Naive thymus-derived CD8-positive, alpha-beta T cell (primary cell): ENCODE data around the gene MSANTD1. TPM values are rescaled to one million over a fixed set of nuclear protein-coding genes. Genes with fewer than 3 reads are reported as not detected.

Experiments
- ATAC-seq, 2 donors: fragments of 150-1000 bp; cut with Tn5 transposase in 1 of 2; sonication (Bioruptor Pico), chemical (Tn5 transposase) in 1 of 2; 1 replicate in 1 of 2; 2 replicates in 1 of 2; pipeline ENCODE4 v1.10.0; 2021; ENCODE audit warnings: mild to moderate bottlenecking in 2 of 2, moderate library complexity in 2 of 2
- POLR2A ChIA-PET: fragments of 350-600 bp; sonication (Branson Sonifier 250); formaldehyde crosslinking; loops from one replicate; lab custom pipeline; 2021; ENCODE audit warnings: antibody characterized with exemption; lab: Charles Lee
- DNase-seq, 10 donors: peaks; one replicate each; pipeline versions ENCODE4 v3.0.0 to v3.0.0-alpha.2; 2020 to 2022
- H3K27ac Mint-ChIP-seq, 10 donors: one replicate each; pipeline ENCODE4 v1.8.0; 2020 to 2022; ENCODE audit warnings: mild to moderate bottlenecking in 10 of 10, mixed read lengths in 10 of 10, moderate library complexity in 4 of 10, inconsistent platforms in 1 of 10
- H3K27me3 Mint-ChIP-seq, 5 donors: one replicate each; pipeline ENCODE4 v1.8.0; 2021 to 2022; ENCODE audit warnings: mixed read lengths in 5 of 5
- H3K36me3 Mint-ChIP-seq, 3 donors: one replicate each; pipeline ENCODE4 v1.8.0; 2020 to 2022; ENCODE audit warnings: mixed read lengths in 3 of 3, mild to moderate bottlenecking in 2 of 3, inconsistent platforms in 1 of 3
- H3K4me1 Mint-ChIP-seq, 4 donors: one replicate each; pipeline ENCODE4 v1.8.0; 2021 to 2022; ENCODE audit warnings: mixed read lengths in 4 of 4
- H3K4me3 Mint-ChIP-seq, 10 donors: one replicate each; pipeline ENCODE4 v1.8.0; 2020 to 2022; ENCODE audit warnings: mild to moderate bottlenecking in 10 of 10, mixed read lengths in 10 of 10, moderate library complexity in 6 of 10, inconsistent platforms in 1 of 10
- H3K9me3 Mint-ChIP-seq, 9 donors: one replicate each; pipeline ENCODE4 v1.8.0; 2020 to 2022; ENCODE audit warnings: mixed read lengths in 9 of 9, mild to moderate bottlenecking in 3 of 9, inconsistent platforms in 1 of 9, moderate library complexity in 1 of 9
- polyA plus RNA-seq, 3 donors: library from polyadenylated mRNA; unstranded; fragments of 300-500 nt; fragmentation: Illumina TruSeq; gene quantifications; one replicate each; pipeline ENCODE4 v1.2.3, GENCODE V29; 2021
- total RNA-seq, 8 experiments: library from RNA in 2 of 8; stranded (reverse) in 2 of 8; gene quantifications; one replicate each; pipeline ENCODE4 v1.2.3 and lab custom pipeline; 2021 to 2026

MSANTD1 gene
- total and polyA plus RNA-seq, 5 experiments from 2014 or later = 0.18 to 2.1 (median 1.8) TPM; not detected in 2

DNA sequence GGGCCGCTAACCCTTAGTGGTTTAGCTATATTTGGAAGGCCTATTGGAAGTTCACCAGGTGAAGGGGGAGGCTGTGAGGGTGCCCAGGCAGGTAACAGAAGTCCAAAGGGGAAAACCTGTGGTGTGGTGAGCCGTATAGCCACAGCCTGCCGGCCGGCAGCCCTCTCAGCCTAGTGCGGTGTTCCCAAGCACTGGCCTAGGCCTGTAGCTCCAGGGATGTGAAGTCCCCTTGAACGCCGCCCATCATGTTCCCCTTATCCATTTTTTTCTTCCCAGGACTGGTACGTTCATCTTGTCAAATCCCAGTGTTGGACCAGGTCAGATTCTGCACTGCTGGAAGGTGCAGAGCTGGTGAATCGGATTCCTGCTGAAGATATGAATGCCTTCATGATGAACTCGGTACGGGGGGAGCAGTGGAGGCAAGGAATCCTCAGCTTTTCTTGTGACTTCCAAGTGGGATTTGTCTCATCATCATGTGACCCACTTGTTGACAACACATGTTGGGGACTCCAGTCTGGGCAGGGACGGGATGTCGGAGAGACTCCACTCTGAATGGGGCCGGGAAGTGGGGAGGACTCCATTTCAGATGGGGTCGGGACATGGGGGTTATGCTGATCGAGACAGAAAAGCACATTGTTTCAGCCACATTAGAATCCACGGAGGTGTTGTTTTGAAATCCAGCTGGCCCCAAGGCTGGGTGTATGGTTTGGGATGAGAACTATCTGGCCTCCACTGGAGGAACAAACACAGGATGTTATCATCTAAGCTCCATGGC, 39.2 kb upstream of the MSANTD1 start:
- POLR2A ChIA-PET = interaction anchor here (0.6 kb wide), 1 partner anchor 11 kb away, joined by 3 read pairs; no protein-coding TSS in a partner anchor
- Mint-ChIP-seq H3K27me3 (no peaks in the 10 kb centered on the region), H3K36me3 (peaks cover 0 to 82% (median 60%) of the 10 kb centered on the region in 3 donors), H3K9me3 (no peaks in the 10 kb centered on the region), H3K4me3 (no peak overlapping the region), H3K27ac (no peak overlapping the region), H3K4me1 (no peaks in the 10 kb centered on the region)
- ATAC-seq (no peak), DNase-seq (no peak)

GRCh38 chr4:3210467-3210866, 38.5 kb upstream of the MSANTD1 start:
- Mint-ChIP-seq H3K4me3 (no peak overlapping the region), H3K36me3 (peaks cover 0 to 89% (median 65%) of the 10 kb centered on the region in 3 donors), H3K4me1 (no peaks in the 10 kb centered on the region), H3K9me3 (no peaks in the 10 kb centered on the region), H3K27me3 (no peaks in the 10 kb centered on the region), H3K27ac (no peak overlapping the region)
- POLR2A ChIA-PET = no interaction called here
- DNase-seq (no peak), ATAC-seq (no peak)

DNA sequence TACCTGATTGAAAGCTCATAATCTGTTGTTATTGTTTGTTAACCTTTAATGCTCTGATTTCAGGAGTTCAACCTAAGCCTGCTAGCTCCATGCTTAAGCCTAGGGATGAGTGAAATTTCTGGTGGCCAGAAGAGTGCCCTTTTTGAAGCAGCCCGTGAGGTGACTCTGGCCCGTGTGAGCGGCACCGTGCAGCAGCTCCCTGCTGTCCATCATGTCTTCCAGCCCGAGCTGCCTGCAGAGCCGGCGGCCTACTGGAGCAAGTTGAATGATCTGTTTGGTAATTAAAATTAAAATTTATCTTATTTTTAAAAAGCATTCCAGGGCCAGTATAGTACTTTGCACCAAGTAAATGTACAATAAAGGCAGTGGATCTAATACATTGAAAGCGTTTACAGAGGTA, 37.1 kb upstream of the MSANTD1 start:
- ATAC-seq (no peak), DNase-seq (no peak)
- H3K9me3 Mint-ChIP-seq = no peaks in the 10 kb centered on the region
- no peak overlapping the region for H3K27ac Mint-ChIP-seq
- no peaks in the 10 kb centered on the region for H3K27me3 Mint-ChIP-seq
- POLR2A ChIA-PET = interaction anchor here (1.6 to 1.8 kb wide), 2 partner anchors 9 to 15 kb away, joined by 4 to 11 read pairs; no protein-coding TSS in a partner anchor
- no peaks in the 10 kb centered on the region for H3K4me1 Mint-ChIP-seq
- peaks cover 0 to 91% (median 62%) of the 10 kb centered on the region in 3 donors for H3K36me3 Mint-ChIP-seq
- no peak overlapping the region for H3K4me3 Mint-ChIP-seq

DNA sequence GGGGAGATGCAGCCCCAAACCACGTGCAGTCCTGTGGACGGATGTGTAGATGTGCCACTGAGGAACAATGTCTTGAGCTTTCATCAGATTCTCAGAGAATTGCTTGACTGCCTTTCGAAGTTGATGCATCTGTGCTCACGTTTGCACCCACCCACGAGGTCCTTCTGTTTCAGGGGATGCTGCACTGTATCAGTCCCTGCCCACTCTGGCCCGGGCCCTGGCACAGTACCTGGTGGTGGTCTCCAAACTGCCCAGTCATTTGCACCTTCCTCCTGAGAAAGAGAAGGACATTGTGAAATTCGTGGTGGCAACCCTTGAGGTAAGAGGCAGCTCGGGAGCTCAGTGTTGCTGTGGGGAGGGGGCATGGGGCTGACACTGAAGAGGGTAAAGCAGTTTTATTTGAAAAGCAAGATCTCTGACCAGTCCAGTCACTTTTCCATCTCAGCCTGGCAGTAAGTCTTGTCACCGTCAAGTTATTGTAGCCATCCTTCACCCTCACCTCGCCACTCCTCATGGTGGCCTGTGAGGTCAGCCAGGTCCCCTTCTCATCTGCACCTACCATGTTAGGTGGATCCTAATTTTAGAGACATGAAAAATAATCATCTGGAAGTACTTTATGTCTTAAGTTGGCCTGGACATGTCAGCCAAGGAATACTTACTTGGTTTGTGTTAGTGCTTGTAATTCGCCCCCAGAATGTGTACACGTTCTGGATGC, 36.4 kb upstream of the MSANTD1 start:
- no peak for ATAC-seq

DNA sequence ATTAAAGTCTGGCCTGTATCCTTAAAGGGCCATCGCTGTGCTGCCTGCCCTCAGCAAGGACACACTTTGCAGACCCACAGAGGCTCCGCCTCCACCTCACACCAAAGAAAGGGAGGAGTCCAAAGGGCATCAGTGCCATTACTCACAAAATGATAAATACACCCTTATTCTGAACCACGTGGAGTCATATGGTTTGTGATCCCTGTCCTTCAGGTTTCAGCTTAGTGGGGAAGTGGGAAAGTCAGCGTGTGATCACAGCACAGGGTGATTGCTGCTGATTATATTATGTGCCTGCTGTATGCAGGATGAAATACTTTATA, 35.9 kb upstream of the MSANTD1 start:
- Mint-ChIP-seq H3K27ac (peak overlapping the region in 1 of 10 donors; percentile 29), H3K9me3 (no peaks in the 10 kb centered on the region), H3K4me1 (no peaks in the 10 kb centered on the region), H3K27me3 (no peaks in the 10 kb centered on the region), H3K36me3 (peaks cover 0 to 91% (median 61%) of the 10 kb centered on the region in 3 donors), H3K4me3 (no peak overlapping the region)
- POLR2A ChIA-PET = interaction anchor here (1.0 to 1.8 kb wide), 3 partner anchors 10 to 14 kb away, joined by 3 to 11 read pairs (median 4); no protein-coding TSS in a partner anchor
- ATAC-seq = no peak
- DNase-seq = no peak

More for the DNA sequence above, 36.4 kb upstream of the MSANTD1 start:
- Mint-ChIP-seq H3K4me1 (no peaks in the 10 kb centered on the region), H3K27me3 (no peaks in the 10 kb centered on the region), H3K9me3 (no peaks in the 10 kb centered on the region), H3K4me3 (no peak overlapping the region), H3K27ac (peak overlapping the region in 1 of 10 donors; percentile 40), H3K36me3 (peaks cover 0 to 91% (median 62%) of the 10 kb centered on the region in 3 donors)
- POLR2A ChIA-PET = interaction anchor here (1.6 to 1.8 kb wide), 2 partner anchors 10 to 14 kb away, joined by 4 to 11 read pairs; no protein-coding TSS in a partner anchor
- DNase-seq = no peak

DNA sequence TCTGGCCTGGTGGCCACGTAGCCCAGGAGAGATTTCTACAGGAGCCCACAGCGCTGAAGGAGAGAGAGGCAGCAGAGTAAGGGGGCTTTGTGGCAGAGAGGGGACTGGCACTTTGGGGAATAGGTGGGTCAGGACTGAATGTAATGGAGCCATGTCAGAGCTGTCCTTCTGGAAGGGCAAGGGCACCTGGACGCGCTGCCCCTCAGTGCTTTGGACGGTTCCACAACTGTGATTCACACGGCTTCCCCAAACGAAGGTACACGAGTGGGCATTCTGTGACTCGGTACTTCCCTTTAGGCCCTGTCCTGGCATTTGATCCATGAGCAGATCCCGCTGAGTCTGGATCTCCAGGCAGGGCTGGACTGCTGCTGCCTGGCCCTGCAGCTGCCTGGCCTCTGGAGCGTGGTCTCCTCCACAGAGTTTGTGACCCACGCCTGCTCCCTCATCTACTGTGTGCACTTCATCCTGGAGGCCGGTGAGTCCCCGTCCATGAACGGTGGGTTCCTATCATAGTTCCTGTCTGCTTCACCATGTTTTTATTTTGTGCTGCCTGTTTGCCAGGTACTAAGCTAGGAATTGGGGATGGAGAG, 35.2 kb upstream of the MSANTD1 start:
- POLR2A ChIA-PET = interaction anchor here (1.0 kb wide), 1 partner anchor 12 kb away, joined by 3 read pairs; no protein-coding TSS in a partner anchor
- Mint-ChIP-seq H3K27ac (peak overlapping the region in 3 of 10 donors; percentile 19 to 50 (median 29)), H3K4me3 (no peak overlapping the region), H3K27me3 (no peaks in the 10 kb centered on the region), H3K9me3 (no peaks in the 10 kb centered on the region), H3K4me1 (peaks cover 0 to 2% (median 0%) of the 10 kb centered on the region in 4 donors), H3K36me3 (peaks cover 0 to 92% (median 62%) of the 10 kb centered on the region in 3 donors)
- ATAC-seq (no peak), DNase-seq (no peak)

DNA sequence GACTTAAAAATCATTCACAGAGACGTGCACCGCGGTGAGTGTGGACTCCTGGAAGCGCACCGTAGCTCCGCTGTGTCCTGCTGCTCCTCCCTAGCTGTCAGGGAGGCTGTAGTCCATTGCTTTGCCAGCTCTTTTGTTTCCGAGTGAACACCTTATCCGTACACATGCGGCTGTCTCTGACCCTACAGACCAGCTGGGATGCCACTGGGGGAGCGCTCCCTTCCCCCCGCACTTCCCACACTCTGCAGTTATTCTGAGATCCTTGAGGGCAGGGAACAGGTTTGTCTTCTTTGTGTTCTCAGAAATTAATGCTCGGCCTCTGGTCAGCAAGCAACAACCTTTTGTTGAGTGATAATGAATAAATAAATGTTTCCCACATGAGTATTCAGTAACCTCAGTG, 33.7 kb upstream of the MSANTD1 start:
- Mint-ChIP-seq H3K9me3 (no peaks in the 10 kb centered on the region), H3K27ac (no peak overlapping the region), H3K4me1 (peaks cover 0 to 2% (median 0%) of the 10 kb centered on the region in 4 donors), H3K4me3 (no peak overlapping the region), H3K27me3 (no peaks in the 10 kb centered on the region), H3K36me3 (peaks cover 0 to 91% (median 64%) of the 10 kb centered on the region in 3 donors)
- ATAC-seq (no peak), DNase-seq (no peak)
- POLR2A ChIA-PET = no interaction called here

DNA sequence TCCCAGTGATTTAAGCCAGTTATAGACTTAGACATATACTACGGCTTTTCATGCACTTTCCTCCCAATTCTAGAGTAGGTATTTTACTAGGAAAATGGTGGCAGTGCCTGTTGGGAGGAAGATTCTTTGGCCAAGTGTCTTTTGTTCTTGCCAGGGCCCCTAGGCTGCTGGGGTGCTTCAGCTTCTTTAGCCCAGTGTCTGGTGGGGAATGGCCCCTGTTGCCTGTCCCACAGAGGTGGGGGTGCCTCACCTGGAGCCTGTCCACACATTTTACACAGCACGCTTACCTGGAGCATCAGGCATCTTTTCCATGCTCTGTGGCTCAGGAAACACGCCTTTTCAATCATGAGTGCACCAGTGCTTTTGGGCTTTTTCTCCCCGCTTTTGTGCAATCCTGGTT, 33.2 kb upstream of the MSANTD1 start:
- ATAC-seq = no peak
- Mint-ChIP-seq H3K4me1 (peaks cover 0 to 2% (median 0%) of the 10 kb centered on the region in 4 donors), H3K4me3 (no peak overlapping the region), H3K9me3 (no peaks in the 10 kb centered on the region), H3K27me3 (no peaks in the 10 kb centered on the region), H3K36me3 (peaks cover 0 to 92% (median 62%) of the 10 kb centered on the region in 3 donors), H3K27ac (no peak overlapping the region)
- POLR2A ChIA-PET = no interaction called here
- no peak for DNase-seq

- H3K4me3 Mint-ChIP-seq = no peak overlapping the region
- POLR2A ChIA-PET = no interaction called here
- no peak for DNase-seq
- H3K36me3 Mint-ChIP-seq = peaks cover 0 to 95% (median 64%) of the 10 kb centered on the region in 3 donors
- no peaks in the 10 kb centered on the region for H3K9me3 Mint-ChIP-seq
- H3K4me1 Mint-ChIP-seq = peaks cover 0 to 4% (median 1%) of the 10 kb centered on the region in 4 donors
- H3K27ac Mint-ChIP-seq = no peak overlapping the region
- ATAC-seq = no peak
- H3K27me3 Mint-ChIP-seq = no peaks in the 10 kb centered on the region
Measured at GRCh38 chr4:3217266-3217665, 31.7 kb upstream of the MSANTD1 start.

DNA sequence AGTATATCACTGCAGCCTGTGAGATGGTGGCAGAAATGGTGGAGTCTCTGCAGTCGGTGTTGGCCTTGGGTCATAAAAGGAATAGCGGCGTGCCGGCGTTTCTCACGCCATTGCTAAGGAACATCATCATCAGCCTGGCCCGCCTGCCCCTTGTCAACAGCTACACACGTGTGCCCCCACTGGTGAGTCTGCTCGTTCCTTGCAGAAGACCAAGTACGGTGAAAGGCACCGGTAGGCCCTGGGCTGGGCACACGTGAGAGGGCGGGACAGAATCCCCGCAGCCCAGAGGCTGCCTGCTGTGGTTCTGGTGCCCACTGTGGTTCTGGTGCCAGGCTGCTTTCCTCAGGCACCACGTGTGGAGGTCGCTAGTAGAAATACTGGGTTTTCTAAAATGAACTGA, 31.2 kb upstream of the MSANTD1 start:
- Mint-ChIP-seq H3K9me3 (no peaks in the 10 kb centered on the region), H3K27ac (no peak overlapping the region), H3K36me3 (peaks cover 0 to 95% (median 63%) of the 10 kb centered on the region in 3 donors), H3K27me3 (no peaks in the 10 kb centered on the region), H3K4me1 (peaks cover 0 to 4% (median 1%) of the 10 kb centered on the region in 4 donors), H3K4me3 (no peak overlapping the region)
- POLR2A ChIA-PET = no interaction called here
- ATAC-seq = no peak
- DNase-seq = no peak

DNA sequence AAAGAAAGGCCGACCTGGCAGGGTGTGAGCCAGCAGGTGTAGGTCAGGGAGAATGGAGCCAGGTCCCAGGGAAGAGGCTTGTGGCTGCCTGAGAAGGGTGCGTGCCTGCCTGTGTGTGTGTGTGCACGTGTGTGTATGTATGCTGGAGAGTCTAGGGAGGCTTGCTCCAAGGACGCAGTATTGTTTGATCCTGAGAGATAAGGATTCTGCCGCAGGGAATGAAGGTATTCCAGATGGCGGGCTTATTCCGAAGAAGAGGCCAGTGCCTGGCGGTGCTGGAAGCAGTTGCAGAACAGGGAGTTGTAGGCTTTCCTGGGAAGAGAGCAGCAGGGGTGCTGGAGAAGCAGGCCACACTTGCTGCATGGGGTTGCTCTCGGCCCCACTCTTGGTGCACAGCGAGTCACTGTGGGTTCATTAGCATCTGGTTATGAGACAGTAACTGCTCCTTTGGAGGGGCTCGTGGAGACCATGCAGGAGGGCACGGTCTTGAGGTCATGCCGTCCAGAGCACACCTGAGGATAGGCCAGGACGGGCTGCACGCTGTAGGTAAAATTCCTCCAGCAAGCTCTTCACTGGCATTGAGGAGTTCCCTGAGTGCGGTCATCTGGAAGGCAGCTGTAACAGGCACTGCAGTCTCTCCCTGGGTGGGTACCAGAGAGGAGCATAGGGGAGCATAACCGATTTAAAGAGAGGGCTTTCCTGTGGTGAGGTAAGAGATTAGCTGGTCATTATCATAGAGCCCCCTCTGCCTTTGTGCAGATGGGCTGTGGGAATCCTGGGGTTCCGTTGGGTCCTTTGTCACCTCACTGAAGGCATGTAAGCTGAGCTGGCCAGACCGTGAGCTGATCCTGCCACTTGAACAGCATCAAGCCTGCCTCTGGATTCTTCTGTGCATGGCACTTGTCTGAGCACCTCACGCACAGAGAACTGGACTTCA, 29.9 kb upstream of the MSANTD1 start:
- Mint-ChIP-seq H3K27ac (peak overlapping the region in 3 of 10 donors; percentile 39 to 75 (median 47)), H3K4me1 (peaks cover 0 to 5% (median 3%) of the 10 kb centered on the region in 4 donors), H3K27me3 (no peaks in the 10 kb centered on the region), H3K9me3 (no peaks in the 10 kb centered on the region), H3K4me3 (no peak overlapping the region), H3K36me3 (peaks cover 6 to 94% (median 56%) of the 10 kb centered on the region in 3 donors)
- peak in 1 of 10 donors; percentile 8 for DNase-seq
- POLR2A ChIA-PET = no interaction called here
- no peak for ATAC-seq
